Daoy (cell line): Measurements from ENCODE around the gene AGO4. TPM values are rescaled to one million over a fixed set of nuclear protein-coding genes. Genes with fewer than 3 reads are reported as not detected.
A peak's percentile ranks its signal among the peaks of the same experiment; 100 is the strongest.
"Not testable (repeated sequence)": the region's sequence is repeated elsewhere in the genome, so short reads cannot be mapped to it uniquely, and the experiment has no call there.

Experiments
- DNase-seq: peaks from one replicate; pipeline ENCODE4 v3.0.0-alpha.2; 2015; ENCODE audit warnings: low read depth
- total RNA-seq: library from RNA; depleted of rRNA; stranded (reverse); fragments of >200 nt; shearing (Covaris generic); gene quantifications from 2 replicates; pipeline ENCODE4 v1.2.3, GENCODE V29; 2014; rRNA removed

AGO4 gene
- total RNA-seq = 2.5 and 4.9 TPM in 2 replicates

GRCh38 chr1:35807614-35808449, at the start of gene AGO4:
AGO4 (plus strand) TSS chr1:35808016; CDS start chr1:35808417, 401 bp downstream.
- peak; percentile 64 for DNase-seq

GRCh38 chr1:35762141-35762540, 45.7 kb upstream of the AGO4 start:
- DNase-seq = no peak

GRCh38 chr1:35763201-35763600, 44.6 kb upstream of the AGO4 start:
- DNase-seq = no peak

- no peak for DNase-seq
Observed at GRCh38 chr1:35764283-35764682, 43.5 kb upstream of the AGO4 start.

GRCh38 chr1:35768350-35769187, 39.2 kb upstream of the AGO4 start:
- DNase-seq = no peak

GRCh38 chr1:35769188-35769758, 38.5 kb upstream of the AGO4 start:
- DNase-seq = peak; percentile 94

GRCh38 chr1:35773711-35774110, 34.1 kb upstream of the AGO4 start:
- no peak for DNase-seq

- not testable (repeated sequence) for DNase-seq
Observed at GRCh38 chr1:35776172-35776571, 31.6 kb upstream of the AGO4 start.

- DNase-seq = no peak
Observed at GRCh38 chr1:35777109-35777508, 30.7 kb upstream of the AGO4 start.

- no peak for DNase-seq
Observed at GRCh38 chr1:35783055-35783583, 24.7 kb upstream of the AGO4 start.

- not testable (repeated sequence) for DNase-seq
Observed at GRCh38 chr1:35784364-35784763, 23.5 kb upstream of the AGO4 start.

GRCh38 chr1:35788139-35788538, 19.7 kb upstream of the AGO4 start:
- no peak for DNase-seq

- DNase-seq = no peak
Observed at GRCh38 chr1:35790670-35791069, 17.1 kb upstream of the AGO4 start.

GRCh38 chr1:35795295-35795694, 12.5 kb upstream of the AGO4 start:
- DNase-seq = no peak

GRCh38 chr1:35797380-35797779, 10.4 kb upstream of the AGO4 start:
- DNase-seq = no peak

- not testable (repeated sequence) for DNase-seq
Observed at GRCh38 chr1:35798019-35798418, 9.8 kb upstream of the AGO4 start.

GRCh38 chr1:35800167-35800887, 7.5 kb upstream of the AGO4 start:
- DNase-seq = not testable (repeated sequence)

GRCh38 chr1:35808450-35809113, 766 bp downstream of the AGO4 start:
- peak; percentile 29 for DNase-seq

- no peak for DNase-seq
Observed at GRCh38 chr1:35809114-35810095, 1.6 kb downstream of the AGO4 start.
